Activated CD8-positive, alpha-beta memory T cell treated with anti-CD3 and anti-CD28 coated beads, Interleukin-2, amount 50 U/mL, for 24 hours (primary cell): ENCODE data around the gene CMTM4.
"Not testable (repeated sequence)": the region's sequence is repeated elsewhere in the genome, so short reads cannot be mapped to it uniquely, and the experiment has no call there.

Experiments
- DNase-seq: peaks from one replicate; pipeline ENCODE4 v3.0.0-alpha.2; 2020; ENCODE audit errors: extremely low read depth

Gene CMTM4

GRCh38 chr16:66641387-66641786 lies 55.2 kb downstream of the CMTM4 start:
- DNase-seq = no peak

- no peak for DNase-seq
Measured at GRCh38 chr16:66640724-66641314, 55.7 kb downstream of the CMTM4 start.

GRCh38 chr16:66639091-66639885 lies 57.3 kb downstream of the CMTM4 start:
- no peak for DNase-seq

- DNase-seq = no peak
Measured at GRCh38 chr16:66637806-66638205, 58.7 kb downstream of the CMTM4 start.

GRCh38 chr16:66636199-66636598 lies 60.3 kb downstream of the CMTM4 start:
- DNase-seq = no peak

- DNase-seq = no peak
Measured at GRCh38 chr16:66635406-66635805, 61.1 kb downstream of the CMTM4 start.

GRCh38 chr16:66634527-66635196 lies 61.9 kb downstream of the CMTM4 start:
- no peak for DNase-seq

GRCh38 chr16:66631558-66631957 lies 65.0 kb downstream of the CMTM4 start:
- not testable (repeated sequence) for DNase-seq

GRCh38 chr16:66630561-66631260 lies 65.8 kb downstream of the CMTM4 start:
- DNase-seq = not testable (repeated sequence)

- no peak for DNase-seq
Measured at GRCh38 chr16:66629856-66630255, 66.7 kb downstream of the CMTM4 start.

GRCh38 chr16:66627611-66628378 lies 68.7 kb downstream of the CMTM4 start:
- DNase-seq = not testable (repeated sequence)

GRCh38 chr16:66623755-66624154 lies 72.8 kb downstream of the CMTM4 start:
- DNase-seq = no peak

- no peak for DNase-seq
Measured at GRCh38 chr16:66622863-66623262, 73.7 kb downstream of the CMTM4 start.

GRCh38 chr16:66621973-66622372 lies 74.6 kb downstream of the CMTM4 start:
- DNase-seq = no peak

GRCh38 chr16:66620429-66620795 lies 76.1 kb downstream of the CMTM4 start:
- DNase-seq = no peak

- no peak for DNase-seq
Measured at GRCh38 chr16:66619534-66620428, 76.8 kb downstream of the CMTM4 start.

- no peak for DNase-seq
Measured at GRCh38 chr16:66618588-66619375, 77.8 kb downstream of the CMTM4 start.

- DNase-seq = no peak
Measured at GRCh38 chr16:66617728-66618127, 78.8 kb downstream of the CMTM4 start.

- no peak for DNase-seq
Measured at GRCh38 chr16:66617010-66617434, 79.5 kb downstream of the CMTM4 start.

- DNase-seq = no peak
Measured at GRCh38 chr16:66616592-66616991, 80.0 kb downstream of the CMTM4 start.
